Pulmonary artery endothelial cell (primary cell): ENCODE measurements around the gene CYBC1. TPM values are rescaled to one million over a fixed set of nuclear protein-coding genes. Genes with fewer than 3 reads are reported as not detected.
"Not testable (repeated sequence)": the region's sequence is repeated elsewhere in the genome, so short reads cannot be mapped to it uniquely, and the experiment has no call there.

Experiments
- DNase-seq: peaks from one replicate; pipeline ENCODE4 v3.0.0-alpha.2; 2011; ENCODE audit warnings: low read depth, low spot score
- total RNA-seq: library from RNA; depleted of rRNA; stranded (reverse); fragments of >200 nt; gene quantifications from 2 replicates; pipeline ENCODE4 v1.2.3, GENCODE V29; 2014

Gene CYBC1
- total RNA-seq, 1 donor from 2014 or later: 44.8 TPM

GRCh38 chr17:82479602-82480001 lies 29.1 kb upstream of the CYBC1 start:
- no peak for DNase-seq

GRCh38 chr17:82477934-82478333 lies 27.4 kb upstream of the CYBC1 start:
- no peak for DNase-seq

GRCh38 chr17:82475458-82475857 lies 24.9 kb upstream of the CYBC1 start:
- DNase-seq: no peak

GRCh38 chr17:82474223-82475010 lies 23.9 kb upstream of the CYBC1 start:
- DNase-seq: no peak

DNA sequence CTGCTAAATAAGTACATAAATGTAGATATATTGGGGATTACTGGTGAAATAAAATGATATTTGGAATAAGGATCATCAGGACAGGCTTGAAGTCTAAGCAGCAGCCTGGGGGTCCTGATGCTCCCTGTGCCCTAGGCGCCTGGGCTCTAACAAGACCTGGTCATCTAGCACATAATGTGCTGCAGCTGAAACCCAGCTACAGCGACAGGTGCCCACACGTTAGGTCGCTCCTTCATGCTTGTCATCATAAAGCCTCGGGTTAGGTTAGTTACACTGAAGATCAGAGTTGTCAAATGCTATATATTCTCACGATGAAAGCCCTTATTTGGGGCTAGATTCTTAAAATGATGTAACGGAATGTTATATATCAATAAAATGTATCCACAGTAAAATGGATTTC lies 19.5 kb upstream of the CYBC1 start:
- DNase-seq: no peak

DNA sequence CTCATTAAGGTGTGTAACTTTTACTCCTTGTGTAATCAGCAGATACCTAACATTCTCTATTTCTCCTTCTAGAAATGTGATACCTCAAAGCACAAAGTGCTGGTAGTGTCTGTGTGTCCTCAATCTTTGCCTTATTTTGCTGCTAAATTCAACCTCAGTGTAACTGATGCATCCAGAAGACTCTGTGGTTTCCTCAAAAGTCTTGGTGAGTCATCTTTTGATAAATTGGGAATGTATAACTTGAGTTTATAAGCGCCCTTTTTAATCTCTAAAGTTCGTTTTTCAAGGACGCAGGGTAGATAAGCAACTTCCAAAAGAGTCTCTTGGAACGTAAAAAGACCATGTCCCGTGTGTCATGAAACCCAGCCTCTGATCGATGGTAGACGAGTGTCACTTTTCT lies 18.1 kb upstream of the CYBC1 start:
- no peak for DNase-seq

GRCh38 chr17:82465023-82465603 lies 14.6 kb upstream of the CYBC1 start:
- no peak for DNase-seq

DNA sequence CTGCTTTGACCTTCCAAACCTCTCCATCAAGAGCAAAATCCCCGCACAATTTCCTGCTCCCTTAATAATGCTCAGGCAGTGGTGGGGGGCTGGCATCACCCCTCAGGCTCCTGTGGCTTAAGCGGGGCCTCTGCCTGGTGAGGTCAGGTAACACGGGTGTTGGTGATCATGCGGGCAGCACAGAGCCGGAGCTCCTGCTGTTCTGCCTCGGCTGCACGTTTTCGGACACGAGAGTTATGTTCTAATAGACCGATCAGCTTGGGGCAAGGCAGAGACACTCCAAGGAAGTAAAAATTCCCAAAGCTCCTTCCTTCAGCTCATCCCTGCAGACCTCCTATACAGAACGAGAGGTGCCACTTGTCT lies 14.0 kb upstream of the CYBC1 start:
- DNase-seq: no peak

- no peak for DNase-seq
Observed at GRCh38 chr17:82463925-82464566, 13.5 kb upstream of the CYBC1 start.

DNA sequence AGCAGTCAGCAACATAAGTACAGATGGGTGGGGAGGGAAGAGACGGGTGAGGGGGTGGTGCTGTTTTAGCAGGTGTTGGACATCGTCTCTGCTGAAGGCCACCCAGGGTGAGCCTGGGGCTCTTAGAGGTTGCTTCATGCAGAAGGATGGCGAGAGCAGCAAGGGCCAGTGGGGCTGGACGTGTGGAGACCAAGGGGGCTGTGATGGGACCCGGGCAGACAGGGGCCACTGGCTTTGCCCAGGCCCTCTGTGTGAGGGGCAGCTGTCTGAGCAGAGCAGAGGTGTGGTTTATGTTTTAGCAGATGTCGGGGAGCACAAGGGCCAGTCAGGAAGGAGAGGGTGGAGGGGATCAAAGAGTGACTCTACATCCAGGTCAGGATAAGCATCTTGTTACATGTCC lies 12.8 kb upstream of the CYBC1 start:
- DNase-seq: no peak

- DNase-seq: no peak
Observed at GRCh38 chr17:82461827-82462524, 11.4 kb upstream of the CYBC1 start.

DNA sequence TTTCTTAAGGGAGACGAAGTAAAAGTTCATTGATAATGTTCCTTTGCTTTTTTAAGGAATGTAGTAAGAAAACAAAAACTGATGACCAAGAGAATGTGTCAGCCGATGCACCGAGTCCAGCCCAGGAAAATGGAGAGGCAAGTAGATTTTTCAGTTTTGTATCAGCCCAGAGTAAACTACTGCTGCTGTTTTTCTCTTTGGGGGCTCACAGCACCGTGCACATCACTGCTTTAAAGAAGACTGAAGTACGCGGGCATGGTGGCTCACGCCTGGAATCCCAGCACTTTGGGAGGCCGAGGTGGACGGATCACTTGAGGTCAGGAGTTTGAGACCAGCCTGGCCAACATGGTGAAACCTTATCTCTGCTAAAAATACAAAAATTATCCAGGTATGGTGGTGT lies 9.4 kb upstream of the CYBC1 start:
- DNase-seq: not testable (repeated sequence)

DNA sequence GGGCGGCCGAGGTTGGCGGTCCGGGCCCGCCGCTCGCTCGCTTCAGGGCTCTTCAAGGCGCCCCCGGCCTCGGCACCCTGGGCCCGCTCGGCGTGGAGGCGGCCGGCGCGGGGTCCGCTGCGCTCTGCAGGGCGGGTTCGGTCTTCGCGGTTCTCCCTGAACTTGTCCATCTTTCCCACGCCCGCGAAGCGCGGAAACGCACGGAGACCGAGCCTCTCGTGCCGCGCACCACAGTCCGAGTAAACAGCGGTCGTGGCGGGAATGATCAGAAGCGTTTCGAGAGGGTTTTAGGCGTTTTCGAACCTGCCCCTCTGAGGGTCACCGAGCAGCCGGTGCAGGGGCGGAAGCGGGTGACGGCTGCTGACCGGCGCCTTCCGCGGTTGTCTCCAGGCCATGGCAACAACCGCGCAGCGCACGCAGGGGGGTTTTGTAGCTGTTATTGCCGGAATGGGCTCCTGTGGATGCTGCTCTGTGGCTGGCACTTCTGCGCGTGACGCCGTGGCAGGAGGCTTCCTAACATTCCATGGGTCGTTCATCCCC lies 8.4 kb upstream of the CYBC1 start:
- DNase-seq: peak; percentile 37

DNA sequence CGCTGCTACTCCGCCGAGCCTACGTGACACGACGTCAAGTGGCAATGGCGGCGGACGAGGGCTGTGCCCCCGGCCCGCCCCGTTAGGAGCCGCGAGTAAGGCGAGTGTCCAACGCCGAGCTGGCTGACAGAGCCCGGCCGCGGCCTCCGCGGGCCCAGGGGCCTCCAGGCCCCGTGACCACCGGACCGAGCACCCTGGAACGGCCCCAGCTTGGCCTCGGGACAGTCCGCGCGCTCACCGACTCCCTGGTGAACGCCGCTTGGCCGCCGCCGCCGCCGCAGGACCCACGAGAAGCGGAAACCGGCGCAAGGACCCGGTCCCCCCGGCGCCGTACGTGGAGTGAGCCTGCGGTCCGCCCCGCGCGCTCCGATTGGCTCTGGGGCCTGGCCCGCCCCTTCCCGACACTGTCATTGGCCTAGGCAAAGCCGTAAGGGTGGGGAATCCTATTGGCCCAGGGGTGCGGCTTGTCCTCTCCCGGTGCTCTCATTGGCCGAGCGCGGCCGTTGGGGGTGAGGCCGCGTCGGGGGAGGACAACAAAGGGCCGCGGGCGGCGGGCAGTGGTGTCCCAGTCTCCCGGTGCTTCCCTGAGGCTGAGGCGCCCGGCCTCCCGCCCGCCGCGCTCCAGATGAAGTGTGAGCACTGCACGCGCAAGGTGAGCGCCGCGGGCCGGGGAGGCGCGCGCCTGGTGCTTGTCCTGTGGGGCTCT lies 7.8 kb upstream of the CYBC1 start, which contains the start of gene NARF:
Gene NARF (plus strand): TSS at position 563 of the 706 bp plus-strand sequence. CDS start 63 bp downstream, at position 626.
- DNase-seq: peak; percentile 97

DNA sequence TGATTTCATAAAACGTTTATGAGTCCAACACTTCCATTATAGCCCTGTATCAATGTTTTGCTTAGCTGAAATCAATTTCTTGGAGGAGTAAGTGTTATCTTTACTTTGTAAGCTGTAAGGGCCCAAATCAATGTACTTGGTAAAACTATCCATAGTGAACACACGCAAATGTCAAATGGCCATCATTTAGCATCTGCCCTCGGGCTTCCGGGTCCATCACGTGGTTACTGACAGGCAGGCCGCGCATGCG lies 7.3 kb upstream of the CYBC1 start:
- no peak for DNase-seq

- no peak for DNase-seq
Observed at GRCh38 chr17:82457073-82457928, 6.7 kb upstream of the CYBC1 start.

GRCh38 chr17:82453706-82454105 lies 3.2 kb upstream of the CYBC1 start:
- not testable (repeated sequence) for DNase-seq

GRCh38 chr17:82453151-82453550 lies 2.6 kb upstream of the CYBC1 start:
- DNase-seq: not testable (repeated sequence)

- no peak for DNase-seq
Observed at GRCh38 chr17:82452162-82452561, 1.6 kb upstream of the CYBC1 start.

DNA sequence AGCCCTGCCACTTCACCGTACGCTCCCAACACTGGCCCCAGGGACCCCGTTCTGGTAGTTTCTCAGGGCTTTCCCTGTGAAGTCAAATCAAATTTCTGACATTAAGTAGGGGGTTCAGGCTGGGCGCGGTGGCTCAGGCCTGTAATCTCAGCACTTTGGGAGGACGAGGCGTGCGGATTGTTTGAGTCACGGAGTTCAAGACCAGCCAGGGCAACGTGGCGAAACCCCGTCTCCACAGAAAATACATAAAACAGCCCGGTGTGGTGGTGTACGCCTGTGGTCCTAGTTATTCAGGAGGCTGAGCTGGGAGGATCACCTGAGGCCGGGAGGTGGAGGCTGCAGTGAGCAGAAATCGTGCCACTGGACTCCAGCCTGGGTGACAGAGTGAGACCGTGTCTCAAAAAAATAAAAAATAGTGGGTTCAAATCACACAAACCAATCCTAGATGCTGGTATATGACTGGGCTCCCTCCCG lies 632 bp downstream of the CYBC1 start:
- DNase-seq: no peak
